Measurements from ENCODE around the gene BRICD5.
A peak's percentile ranks its signal among the peaks of the same experiment; 100 is the strongest.
"Not testable (repeated sequence)": the region's sequence is repeated elsewhere in the genome, so short reads cannot be mapped to it uniquely, and the experiment has no call there.

The BRICD5 gene

DNA sequence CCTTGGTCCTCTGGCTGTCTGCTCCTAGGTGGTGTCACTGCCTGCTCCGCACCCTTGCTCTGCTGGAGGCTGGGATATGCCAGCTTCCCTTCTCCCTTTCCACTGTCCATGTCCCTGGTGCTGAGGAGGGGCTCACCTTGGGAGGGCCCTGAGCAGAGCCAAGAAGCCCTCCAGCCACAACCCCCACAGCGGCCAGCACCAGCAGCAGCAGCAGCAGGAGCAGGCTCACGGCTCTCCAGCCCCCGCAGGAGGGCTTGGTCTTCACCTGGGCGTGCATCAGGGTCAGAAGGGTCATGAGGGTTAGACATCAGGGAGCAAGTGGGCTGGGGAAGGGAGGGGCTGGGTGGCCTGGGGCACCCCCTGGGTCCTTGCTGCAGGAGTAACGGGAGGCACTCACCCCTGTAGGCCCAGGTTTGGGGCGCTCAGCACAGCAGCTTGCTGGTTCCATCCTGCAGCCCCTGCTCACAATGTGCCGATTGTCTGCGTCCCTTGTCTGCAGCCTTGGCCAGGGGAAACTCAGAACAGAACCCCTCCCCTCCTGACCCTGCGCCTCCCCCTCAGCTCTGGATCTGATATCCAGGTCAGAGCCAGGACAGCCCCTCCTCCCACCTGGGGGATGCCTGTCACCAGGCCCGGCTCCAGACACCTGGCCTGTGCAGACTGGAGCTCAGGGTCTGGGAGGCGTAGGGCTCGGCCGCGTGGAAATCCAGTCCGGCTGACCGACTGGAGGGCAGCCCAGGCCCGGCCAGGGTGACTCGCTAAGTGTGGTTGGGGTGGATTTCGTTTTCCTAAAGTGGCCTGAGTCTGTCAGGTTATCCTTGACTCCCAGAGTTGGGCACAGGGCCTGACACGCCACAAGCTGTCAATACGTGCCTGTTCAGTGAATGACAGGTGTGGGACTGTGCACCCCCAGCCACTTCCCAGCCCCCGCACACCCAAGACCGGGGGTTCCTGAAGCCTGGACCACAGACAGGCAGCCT is at the start of gene BRICD5:
Gene BRICD5 (minus strand): TSS at position 478 of the 980 bp plus-strand sequence. CDS start 30 bp downstream, at position 448.
- no peak for DNase-seq (ENCODE audit: low read depth, low spot score)

DNA sequence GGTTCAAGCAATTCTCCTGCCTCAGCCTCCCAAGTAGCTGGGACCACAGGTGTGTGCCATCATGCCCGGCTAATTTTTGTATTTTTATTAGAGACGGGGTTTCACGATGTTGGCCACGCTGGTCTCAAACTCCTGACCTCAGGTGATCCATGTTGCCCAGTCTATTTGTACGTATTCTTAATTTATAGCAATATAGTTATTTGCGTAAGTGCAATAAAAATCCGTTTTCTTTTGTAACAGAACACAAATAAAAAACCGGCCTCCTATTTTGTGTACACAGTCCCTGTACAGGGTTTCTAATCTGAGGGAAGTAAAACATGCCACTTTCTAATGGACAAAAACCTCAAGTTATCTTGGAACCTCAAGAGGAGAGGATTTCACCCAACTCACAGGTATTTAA is 49.6 kb upstream of the BRICD5 start:
- no peak for DNase-seq (ENCODE audit: low read depth, low spot score)

DNA sequence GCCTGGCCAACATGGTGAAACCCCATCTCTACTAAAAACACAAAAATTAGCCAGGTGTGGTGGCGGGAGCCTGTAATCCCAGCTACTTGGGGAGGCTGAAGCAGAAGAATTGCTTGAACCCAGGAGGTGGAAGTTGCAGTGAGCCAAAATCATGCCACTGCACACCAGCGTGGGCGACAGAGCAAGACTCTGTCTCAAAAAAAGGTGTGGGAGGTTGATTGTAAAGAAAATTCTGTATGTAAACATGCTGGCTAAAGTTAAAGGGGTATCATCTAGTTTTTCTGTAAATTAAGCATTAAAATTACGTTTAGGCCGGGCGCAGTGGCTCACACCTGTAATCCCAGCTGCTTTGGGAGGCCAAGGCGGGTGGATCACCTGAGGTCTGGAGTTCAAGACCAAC is 47.9 kb upstream of the BRICD5 start:
- not testable (repeated sequence) for DNase-seq (ENCODE audit: low read depth, low spot score)

DNA sequence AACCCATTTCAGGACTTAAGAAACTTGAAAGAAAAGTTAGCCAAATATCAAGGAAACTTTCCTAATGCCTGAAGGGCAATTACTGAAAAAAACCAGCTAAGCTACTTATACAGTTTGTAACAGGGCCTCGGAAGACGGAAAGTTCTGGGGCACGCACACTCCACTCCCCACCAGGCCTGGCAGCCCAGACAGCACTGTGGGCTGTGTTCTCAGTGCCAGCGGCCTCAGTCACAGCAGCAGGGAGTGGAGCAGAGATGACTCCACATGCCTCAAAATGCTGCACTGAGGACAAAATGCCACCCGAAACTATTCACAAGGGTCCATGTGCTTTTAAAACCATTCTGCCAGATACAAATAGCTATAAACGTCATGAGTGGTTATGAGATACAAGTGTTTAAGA is 47.1 kb upstream of the BRICD5 start:
- DNase-seq (ENCODE audit: low read depth, low spot score), result no peak

DNA sequence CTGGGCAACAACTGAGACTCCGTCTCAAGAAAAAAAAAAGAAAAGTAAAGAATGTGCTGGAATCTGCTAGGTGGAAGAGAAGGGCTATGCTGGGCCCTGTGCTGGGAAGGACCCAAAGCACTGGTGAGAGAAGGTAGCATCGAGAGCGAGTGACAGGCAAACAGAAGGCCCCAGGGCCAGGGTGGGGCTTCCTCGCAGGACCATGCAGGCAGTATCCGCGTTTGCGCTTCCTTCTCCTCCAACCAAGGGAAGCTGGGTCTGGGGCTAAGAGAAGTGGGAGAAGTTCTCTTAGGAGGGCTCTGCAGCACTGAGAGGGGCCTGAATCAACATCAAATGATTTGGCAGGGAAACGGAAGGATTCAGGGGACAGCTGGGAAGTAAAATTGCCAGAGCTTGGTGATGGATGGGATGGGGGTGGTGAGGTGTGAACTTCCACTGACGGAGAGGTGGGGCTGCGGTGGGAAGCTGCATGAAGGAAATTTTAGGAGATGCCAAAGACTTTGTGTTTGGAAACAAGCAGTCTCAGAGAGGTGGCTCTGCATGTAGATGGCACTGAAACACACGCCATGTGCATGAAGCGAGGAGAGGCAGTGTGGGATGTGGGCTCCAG is 46.0 kb upstream of the BRICD5 start:
- no peak for DNase-seq (ENCODE audit: low read depth, low spot score)

DNA sequence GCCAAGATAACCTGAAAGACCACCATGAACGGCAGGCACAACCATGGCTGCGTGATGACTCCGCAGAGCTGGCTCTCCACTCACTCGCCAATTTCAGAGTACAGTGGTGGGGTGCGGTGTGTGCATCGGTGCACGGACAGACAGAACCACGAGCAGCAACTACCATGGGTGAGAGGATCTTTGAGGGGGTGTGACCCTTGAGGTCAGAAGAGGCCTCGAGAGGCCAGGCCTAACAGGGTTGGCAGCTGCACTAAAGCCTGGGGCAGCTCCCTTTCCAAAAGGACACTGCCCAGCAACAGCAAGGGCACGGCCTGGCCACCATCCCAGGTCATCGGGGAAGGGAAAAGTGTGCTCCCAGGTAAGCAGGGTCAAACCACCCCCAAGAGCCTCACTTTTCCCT is 42.6 kb upstream of the BRICD5 start:
- DNase-seq (ENCODE audit: low read depth, low spot score), result no peak

DNA sequence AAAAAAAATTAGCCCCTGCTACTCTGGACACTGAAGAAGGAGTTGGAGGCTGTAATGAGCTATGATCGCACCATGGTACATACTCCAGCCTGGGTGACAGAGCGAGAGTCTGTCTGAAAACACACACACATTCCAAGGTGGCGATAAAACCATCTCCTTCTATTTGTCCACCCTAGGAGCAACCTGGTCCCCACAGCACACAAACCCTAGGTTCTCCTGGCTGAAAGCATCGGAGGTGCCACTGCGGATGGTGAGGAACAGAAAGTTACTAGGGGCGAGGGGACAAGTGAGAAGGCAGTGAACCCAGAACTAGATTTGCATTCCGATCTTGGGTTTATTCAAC is 42.1 kb upstream of the BRICD5 start:
- no peak for DNase-seq (ENCODE audit: low read depth, low spot score)

DNA sequence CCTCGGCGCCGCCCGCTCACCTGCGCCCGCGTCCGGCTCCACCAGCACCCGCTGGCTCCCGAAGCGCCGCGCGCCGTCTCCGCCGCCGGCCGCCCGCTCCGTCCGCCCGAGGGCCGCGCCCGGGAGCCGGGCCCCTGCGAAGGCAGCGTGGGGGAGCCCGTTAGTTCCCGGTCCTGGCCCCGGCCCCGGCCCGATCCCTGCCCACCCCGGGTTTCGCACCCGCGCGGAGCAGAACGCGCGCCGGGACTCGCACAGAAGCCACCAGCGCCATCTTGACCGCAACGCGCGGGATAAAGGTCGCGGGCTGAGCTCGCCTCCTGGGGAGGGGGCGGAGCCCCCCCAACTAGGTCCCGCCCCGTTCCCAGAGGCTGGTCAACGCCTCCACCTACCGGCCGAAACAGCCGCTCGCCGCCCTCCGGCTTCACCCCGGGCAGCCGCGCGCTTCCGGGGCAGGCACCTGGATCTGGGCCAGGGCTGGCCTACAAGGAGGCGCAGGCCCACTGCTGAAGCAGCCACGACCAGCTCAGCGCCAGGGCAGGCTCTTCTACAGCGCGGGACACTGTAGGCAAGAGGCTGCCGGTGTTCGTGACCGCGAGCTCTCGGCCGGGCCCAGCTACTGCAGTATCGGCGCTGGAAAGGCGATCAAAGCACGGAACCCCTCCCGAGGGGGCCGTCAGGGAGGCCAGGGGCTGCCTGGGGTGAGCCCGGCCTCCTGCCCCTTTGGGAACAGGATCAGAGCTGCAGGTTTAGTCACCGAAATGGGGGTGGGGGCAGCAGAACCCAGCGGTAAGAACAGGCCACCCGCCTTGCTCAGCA is 40.8 kb upstream of the BRICD5 start, which contains the start of gene ECI1:
Gene ECI1 (minus strand): TSS at position 292 of the 816 bp plus-strand sequence. CDS start 21 bp downstream, at position 271.
- peak; percentile 79 for DNase-seq (ENCODE audit: low read depth, low spot score)

DNA sequence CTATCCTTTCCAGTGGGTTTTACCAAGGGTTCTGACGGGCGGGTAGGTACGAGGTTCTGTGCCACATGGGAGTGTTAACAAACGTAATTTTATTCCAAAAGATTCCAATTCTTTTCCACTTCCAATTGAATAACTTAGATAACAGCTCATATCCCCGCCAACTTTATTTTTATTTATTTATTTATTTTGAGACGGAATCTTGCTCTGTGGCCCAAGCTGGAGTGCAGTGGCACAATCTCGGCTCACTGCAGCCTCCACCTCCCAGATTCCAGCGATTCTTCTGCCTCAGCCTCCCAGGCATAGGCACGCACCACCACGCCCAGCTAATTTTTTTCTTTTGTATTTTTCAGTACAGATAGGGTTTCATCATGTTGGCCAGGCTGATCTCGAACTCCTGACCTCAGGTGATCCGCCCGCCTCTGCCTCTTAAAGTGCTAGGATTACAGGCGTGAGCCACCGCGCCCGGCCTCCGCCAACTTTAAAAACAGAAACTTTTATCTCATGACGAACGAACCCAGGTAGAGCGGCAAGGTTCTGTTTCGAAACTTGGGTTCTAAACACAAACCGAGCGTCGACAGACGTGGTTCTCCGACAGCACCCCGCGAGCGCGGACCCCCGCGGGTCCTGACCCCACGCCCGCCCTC is 40.1 kb upstream of the BRICD5 start:
- DNase-seq (ENCODE audit: low read depth, low spot score), result no peak

DNA sequence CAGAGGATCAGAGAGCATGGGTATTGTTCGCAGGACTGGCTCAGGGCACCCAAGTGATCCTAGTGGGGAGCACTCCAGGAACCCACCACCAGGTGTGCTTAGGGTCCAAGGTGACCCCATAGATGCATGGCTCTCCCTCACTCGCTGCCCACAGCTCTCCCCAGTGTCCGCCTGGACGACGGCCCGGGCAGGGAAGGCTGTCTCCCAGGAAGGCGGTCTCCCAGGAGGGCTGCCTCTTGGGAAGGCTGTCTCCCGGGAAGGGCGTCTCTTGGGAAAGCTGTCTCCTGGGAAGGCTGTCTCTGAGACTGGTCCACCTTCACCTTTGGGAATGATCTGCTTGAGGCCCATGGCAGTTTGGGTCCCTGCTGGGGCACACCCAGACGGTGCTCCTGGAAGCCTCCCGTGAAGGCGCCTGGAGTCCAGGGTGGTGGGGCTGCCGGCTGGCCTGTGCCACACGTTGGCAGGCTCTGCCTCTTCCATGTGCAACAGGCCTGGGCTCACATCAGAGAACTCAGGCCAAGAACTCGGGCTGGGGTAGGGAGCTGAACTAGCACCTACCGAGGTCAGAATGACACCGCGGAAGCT is 35.7 kb upstream of the BRICD5 start:
- no peak for DNase-seq (ENCODE audit: low read depth, low spot score)

DNA sequence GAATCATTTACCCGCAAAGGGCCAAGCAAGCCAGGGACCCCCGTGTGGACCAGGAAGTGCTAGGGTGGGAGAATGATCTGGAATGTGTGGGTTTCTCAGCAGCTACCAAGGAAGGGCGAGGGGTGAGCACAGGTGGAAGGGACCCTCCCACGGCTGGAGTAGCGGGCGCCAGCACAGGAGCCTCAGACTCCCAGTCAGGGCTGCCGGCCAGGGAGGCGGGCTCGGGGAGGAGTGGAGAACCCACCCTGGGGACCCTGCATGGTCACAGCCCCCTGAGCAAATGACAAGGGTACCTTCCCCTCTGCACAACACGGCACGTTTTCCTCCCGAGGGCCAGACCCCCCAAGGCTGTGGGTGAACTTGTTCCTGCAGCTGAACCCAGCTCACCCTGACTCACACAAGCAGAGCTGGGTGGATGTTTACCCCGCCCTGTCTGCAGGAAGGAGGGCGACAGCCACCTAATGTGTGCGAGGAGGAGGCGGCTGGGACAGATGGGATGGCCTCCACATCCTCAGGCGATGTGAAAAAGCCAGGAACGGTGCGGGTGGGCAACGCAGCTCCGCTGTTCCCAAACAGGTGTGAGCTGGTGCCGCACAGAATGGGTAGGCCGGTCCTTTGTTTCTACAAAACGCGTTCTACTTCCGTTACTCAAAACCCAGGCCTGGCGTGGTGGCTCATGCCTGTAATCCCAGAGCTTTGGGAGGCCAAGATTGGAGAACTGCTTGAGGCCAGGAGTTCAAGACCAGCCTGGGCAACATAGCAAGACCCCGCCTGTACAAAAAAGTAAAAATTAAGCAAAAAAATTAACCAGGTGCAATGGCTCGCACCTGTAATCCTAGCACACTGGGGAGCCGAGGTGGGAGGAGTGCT is 34.5 kb upstream of the BRICD5 start:
- DNase-seq (ENCODE audit: low read depth, low spot score), result no peak

DNA sequence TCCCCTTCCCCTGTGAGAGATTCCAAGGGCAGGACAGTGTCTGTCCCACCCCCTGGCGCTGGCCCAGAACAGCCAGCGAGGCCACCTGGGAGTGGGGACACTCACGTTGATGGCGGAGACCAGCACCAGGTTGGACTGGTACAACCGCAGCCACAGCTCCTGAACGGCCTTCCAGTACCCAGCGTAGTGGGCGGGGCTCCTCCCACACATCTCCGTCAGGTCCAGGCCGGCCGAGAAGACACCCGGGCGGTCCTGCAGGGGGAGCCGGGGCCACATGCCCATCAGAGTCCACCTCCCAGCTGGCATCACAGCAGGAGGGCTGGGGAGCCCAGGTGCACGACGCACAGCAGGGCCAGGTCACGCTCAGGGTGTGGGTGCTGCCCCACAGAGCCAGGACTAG is 33.6 kb upstream of the BRICD5 start:
- no peak for DNase-seq (ENCODE audit: low read depth, low spot score)

DNA sequence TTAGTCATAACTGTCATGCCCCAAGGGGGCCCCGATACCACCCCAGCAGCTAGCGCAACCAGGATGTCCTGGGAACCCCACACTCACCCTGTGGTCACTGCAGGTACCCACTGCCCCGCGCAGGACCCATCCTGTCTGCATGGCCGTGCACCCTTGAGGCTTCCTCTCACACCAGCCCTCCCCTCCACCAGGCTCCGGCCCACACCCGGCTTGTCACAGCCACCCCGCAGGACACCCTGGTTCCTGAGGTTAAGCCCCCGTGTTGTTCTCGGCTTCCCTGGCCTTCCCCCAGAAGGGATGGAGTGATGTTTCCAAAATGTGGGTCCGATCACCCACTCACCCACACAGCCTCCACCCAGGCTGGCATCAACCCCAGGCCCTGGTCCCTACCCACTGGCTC is 33.1 kb upstream of the BRICD5 start:
- DNase-seq (ENCODE audit: low read depth, low spot score), result no peak

DNA sequence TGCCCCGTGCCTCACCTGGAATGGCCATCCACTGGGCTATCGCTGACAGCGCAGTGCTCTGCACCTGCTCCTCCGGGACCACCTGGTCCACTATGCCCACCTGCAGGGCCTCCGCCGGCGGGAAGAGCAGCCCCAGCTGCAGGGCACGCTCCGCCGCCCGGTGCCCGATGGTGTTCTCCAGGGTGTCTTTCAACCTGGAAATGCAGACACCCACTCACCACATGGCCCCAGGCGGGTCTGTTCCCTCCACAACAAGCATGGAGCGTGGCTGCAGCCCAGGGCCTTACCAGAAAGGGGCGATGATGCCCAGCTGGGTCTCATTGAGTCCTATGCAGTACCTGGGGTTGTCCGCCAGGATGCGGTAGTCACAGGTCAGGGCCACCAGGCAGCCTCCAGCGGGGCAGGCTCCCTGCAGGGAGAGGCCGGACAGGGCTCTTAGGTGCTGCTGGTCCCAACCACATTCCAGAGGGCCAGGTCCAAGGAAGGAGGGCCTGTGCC is 32.4 kb upstream of the BRICD5 start:
- no peak for DNase-seq (ENCODE audit: low read depth, low spot score)

DNA sequence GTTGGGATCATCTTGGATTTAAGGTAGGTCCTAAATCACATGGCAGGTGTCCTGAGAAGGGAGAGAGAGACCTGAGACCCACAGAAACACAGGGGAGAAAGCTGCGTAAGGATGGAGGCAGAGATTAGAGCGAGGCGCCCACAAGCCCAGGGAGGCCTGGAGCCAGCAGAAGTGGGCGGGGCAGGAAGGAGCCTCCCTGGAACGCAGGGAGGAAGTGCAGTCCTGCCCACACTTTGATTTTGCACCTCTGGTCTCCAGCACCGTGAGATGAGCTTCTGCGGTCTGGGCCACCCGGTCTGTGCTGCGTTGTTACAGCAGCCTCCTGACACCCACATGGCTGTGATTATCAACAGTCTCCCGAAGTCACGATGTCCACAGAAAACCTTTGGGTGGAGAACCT is 31.9 kb upstream of the BRICD5 start:
- DNase-seq (ENCODE audit: low read depth, low spot score), result no peak

DNA sequence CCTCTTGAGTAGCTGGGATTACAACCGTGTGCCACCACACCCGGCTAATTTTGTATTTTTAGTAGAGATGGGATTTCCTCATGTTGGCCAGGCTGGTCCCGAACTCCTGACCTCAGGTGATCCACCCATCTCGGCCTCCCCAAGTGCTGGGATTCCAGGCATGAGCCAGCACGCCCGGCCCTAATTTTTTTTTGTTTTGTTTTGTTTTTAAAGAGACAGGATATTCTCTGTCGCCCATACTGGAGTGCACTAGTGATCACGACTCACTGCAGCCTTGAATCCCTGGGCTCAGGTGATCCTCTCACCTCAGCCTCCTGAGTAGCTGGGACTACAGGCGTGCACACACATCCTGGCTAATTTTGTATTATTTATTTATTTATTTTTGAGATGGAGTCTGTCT is 29.7 kb upstream of the BRICD5 start:
- not testable (repeated sequence) for DNase-seq (ENCODE audit: low read depth, low spot score)

DNA sequence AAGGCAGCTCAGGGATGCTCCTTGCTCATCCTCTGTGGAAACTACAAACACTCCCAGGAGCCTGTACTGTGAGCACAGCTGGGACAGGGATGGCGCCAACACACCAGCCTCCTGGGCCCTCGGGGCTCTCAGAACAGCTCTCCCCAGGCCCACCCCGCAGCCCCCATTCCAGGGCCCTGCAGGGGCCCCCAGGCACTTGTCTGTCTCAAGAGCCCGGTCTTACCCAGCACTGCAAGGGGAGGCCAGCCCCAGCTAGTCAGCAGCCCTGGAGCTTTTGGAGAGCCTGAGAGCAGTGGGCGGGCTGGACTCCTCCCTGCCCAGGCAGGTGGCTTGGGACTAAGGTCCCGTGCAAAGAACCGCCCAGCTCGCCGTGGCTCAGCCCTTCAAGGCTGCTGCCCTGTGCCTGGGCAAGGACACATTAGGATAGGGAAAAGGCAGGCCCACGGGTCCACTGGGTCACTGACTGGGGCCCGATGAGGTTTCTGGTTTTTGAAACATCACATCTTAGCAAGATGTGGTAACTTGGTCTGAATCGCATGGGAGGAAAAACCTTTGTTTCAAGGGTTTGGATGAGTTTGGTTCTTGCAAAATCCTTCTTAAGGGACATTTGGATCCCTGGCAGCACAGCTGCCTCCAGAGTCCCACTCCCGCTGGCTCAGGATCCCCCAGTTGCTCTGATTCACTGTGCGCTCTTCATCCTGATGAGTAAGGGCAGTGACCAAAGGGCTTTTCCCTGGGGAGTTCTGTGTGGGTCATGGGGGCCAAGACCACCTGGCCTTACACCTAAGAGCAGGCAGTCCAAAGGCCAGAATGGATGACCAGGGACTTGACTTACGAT is 28.4 kb upstream of the BRICD5 start:
- DNase-seq (ENCODE audit: low read depth, low spot score), result no peak

DNA sequence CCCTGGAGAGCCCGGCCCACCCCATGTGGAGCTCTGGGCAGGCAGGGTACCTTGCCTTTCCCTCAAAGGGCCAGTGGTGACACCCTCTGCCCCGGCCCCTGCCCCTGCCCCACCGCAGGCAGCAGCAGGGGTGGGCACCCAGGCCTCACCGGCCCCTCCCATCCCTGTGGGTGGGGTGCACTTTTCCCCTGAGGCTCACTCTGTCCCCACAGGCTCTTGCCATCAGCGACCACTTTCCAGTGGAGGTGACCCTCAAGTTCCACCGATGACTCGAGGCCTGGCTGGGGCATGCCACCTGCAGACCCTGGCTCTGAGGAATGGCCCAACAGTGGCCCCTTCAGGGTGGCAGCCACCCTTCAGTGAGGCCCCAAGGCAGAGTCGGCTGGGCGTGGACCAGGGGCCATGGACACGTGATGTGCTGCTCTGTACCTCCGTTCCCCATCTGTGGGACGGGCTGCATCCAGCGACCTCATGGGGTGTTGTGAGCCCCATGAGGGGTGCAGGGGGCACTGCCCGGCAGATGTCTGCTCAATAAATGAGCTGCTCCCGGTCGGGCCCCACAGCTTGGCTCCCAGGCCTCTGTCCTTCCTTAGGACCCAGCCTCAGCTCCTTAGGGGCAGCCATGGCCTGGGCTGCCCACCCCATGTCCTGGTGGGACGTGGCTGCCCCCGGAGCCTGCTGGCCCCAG is 27.6 kb upstream of the BRICD5 start:
- DNase-seq (ENCODE audit: low read depth, low spot score), result no peak

Measured in brain pericyte (primary cell).